HL-60 (cell line): ENCODE measurements around the gene IFNGR1.

Experiments used
- CTCF ChIP-seq: IDR thresholded peaks from one replicate; pipeline ENCODE4 v1.5.1; 2011; ENCODE audit warnings: low read length, control low read depth, inconsistent platforms; ENCODE audit not compliant: insufficient read depth
- GABPA ChIP-seq: IDR thresholded peaks from 2 replicates; pipeline ENCODE4 v1.6.1; 2012; ENCODE audit warnings: low read depth

GRCh38 chr6:137171824-137172733, 47.1 kb downstream of the IFNGR1 start:
- TF ChIP-seq CTCF, result no peak
- no peak for TF ChIP-seq GABPA
